ENCODE data around the gene SLC25A6. TPM values are rescaled to one million over a fixed set of nuclear protein-coding genes. Genes with fewer than 3 reads are reported as not detected.
A peak's percentile ranks its signal among the peaks of the same experiment; 100 is the strongest.
"Not testable (repeated sequence)": the region's sequence is repeated elsewhere in the genome, so short reads cannot be mapped to it uniquely, and the experiment has no call there.

The SLC25A6 gene
- total and polyA plus RNA-seq, 7 donors, result 329 to 644 (median 482) TPM

DNA sequence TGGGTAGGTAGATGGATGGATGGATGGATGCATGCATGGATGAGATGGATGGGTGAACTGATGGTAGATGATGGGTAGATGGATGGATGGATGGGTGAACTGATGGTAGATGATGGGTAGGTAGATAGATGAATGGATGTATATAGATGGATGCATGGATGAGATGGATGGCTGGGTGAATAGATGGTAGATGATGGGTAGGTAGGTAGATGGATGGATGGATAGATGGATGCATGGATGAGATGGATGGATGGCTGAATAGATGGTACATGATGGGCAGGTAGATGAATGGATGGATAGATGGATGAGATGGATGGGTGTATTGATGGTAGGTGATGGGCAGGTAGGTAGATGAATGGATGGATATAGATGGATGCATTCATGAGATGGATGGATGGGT, 15.1 kb upstream of the SLC25A6 start:
- intact Hi-C loops (cut with DNase I), result no loop called here
- Histone ChIP-seq H3K4me1 (no peaks in the 10 kb centered on the region), H3K27ac (no peak overlapping the region), H3K27me3 (no peaks in the 10 kb centered on the region), H3K36me3 (peaks cover 12 to 63% (median 34%) of the 10 kb centered on the region in 4 donors), H3K4me3 (no peak overlapping the region), H3K9me3 (no peaks in the 10 kb centered on the region)
- no peak for DNase-seq
- TF ChIP-seq, protein P1, sequence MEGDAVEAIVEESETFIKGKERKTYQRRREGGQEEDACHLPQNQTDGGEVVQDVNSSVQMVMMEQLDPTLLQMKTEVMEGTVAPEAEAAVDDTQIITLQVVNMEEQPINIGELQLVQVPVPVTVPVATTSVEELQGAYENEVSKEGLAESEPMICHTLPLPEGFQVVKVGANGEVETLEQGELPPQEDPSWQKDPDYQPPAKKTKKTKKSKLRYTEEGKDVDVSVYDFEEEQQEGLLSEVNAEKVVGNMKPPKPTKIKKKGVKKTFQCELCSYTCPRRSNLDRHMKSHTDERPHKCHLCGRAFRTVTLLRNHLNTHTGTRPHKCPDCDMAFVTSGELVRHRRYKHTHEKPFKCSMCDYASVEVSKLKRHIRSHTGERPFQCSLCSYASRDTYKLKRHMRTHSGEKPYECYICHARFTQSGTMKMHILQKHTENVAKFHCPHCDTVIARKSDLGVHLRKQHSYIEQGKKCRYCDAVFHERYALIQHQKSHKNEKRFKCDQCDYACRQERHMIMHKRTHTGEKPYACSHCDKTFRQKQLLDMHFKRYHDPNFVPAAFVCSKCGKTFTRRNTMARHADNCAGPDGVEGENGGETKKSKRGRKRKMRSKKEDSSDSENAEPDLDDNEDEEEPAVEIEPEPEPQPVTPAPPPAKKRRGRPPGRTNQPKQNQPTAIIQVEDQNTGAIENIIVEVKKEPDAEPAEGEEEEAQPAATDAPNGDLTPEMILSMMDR (IDR thresholded peaks at IDR 0.05), result no peak
- TF ChIP-seq POLR2A (IDR thresholded peaks at IDR 0.05), result no peak
- TF ChIP-seq EP300 (IDR thresholded peaks at IDR 0.05), result no peak
- TF ChIP-seq POLR2AphosphoS5 (IDR thresholded peaks at IDR 0.05), result no peak

DNA sequence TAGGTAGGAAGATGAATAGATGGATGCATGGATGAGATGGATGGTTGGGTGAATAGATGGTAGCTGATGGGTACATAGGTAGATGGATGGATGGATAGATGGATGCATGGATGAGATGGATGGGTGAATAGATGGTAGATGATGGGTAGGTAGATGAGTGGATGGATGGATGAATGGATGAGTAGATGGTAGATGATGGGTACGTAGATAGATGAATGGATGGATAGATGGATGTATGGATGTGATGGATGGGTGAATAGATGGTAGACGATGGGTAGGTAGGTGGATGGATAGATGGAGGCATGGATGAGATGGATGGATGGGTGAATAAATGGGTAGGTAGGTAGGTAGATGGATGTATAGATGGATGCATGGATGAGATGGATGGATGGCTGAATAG, 13.9 kb upstream of the SLC25A6 start:
- H3K4me3 ChIP-seq; H3K27ac ChIP-seq; intact Hi-C loops (cut with DNase I); H3K27me3 ChIP-seq; DNase-seq; H3K4me1 ChIP-seq; H3K9me3 ChIP-seq: not testable (repeated sequence)
- H3K36me3 ChIP-seq, result peaks cover 12 to 68% (median 37%) of the 10 kb centered on the region in 4 donors
- 97 to 99% methylated on average over 2 of the region's 2 CpGs for WGBS, 2 donors

DNA sequence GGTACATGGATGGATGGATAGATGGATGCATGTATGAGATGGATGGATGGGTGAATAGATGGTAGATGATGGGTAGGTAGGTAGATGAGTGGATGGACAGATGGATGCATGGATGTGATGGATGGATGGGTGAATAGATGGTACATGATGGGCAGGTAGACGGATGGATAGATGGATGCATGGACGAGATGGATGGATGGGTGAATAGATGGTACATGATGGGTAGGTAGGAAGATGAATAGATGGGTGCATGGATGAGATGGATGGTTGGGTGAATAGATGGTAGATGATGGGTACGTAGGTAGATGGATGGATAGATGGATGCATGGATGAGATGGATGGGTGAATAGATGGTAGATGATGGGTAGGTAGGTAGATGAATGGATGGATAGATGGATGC, 12.0 kb upstream of the SLC25A6 start:
- H3K9me3 ChIP-seq; intact Hi-C loops (cut with DNase I); H3K4me3 ChIP-seq; H3K4me1 ChIP-seq; DNase-seq; H3K27ac ChIP-seq; H3K27me3 ChIP-seq: not testable (repeated sequence)
- 98% methylated on average over 3 of the region's 3 CpGs for WGBS, 2 donors
- peaks cover 12 to 78% (median 39%) of the 10 kb centered on the region in 4 donors for H3K36me3 ChIP-seq

DNA sequence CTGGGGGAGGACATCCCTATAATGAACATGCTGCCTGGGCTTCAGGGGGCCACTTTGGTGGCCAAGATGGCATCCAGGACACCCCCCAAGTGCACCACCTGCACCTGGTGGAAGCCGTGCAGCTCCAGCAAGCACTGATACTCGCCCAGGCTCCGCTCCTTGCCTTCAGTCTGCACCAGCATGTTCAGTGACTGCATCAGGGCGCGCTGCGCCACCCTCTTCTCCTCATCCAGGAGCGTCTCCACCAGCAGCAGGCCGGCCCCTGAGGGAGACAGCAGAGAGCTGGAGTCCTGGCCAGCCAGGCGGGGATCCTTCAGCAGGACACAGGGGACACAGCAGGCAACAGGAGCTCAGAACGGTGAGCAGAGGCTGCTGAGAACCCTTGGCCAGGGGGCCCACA, 11.3 kb upstream of the SLC25A6 start:
- H3K27ac ChIP-seq, result no peak overlapping the region
- no peak overlapping the region for H3K4me3 ChIP-seq
- no peaks in the 10 kb centered on the region for H3K27me3 ChIP-seq
- DNase-seq, result peak; percentile 48
- H3K9me3 ChIP-seq, result no peaks in the 10 kb centered on the region
- 97 to 98% methylated on average over 10 of the region's 10 CpGs for WGBS, 2 donors
- H3K36me3 ChIP-seq, result peaks cover 12 to 78% (median 39%) of the 10 kb centered on the region in 4 donors
- H3K4me1 ChIP-seq, result no peaks in the 10 kb centered on the region
- intact Hi-C loops (cut with DNase I), result no loop called here
- no peak for TF ChIP-seq EP300 (IDR thresholded peaks at IDR 0.05)
- no peak for TF ChIP-seq POLR2A (IDR thresholded peaks at IDR 0.05)
- TF ChIP-seq, protein P1 (IDR thresholded peaks at IDR 0.05), result no peak
- TF ChIP-seq POLR2AphosphoS5 (IDR thresholded peaks at IDR 0.05), result no peak

DNA sequence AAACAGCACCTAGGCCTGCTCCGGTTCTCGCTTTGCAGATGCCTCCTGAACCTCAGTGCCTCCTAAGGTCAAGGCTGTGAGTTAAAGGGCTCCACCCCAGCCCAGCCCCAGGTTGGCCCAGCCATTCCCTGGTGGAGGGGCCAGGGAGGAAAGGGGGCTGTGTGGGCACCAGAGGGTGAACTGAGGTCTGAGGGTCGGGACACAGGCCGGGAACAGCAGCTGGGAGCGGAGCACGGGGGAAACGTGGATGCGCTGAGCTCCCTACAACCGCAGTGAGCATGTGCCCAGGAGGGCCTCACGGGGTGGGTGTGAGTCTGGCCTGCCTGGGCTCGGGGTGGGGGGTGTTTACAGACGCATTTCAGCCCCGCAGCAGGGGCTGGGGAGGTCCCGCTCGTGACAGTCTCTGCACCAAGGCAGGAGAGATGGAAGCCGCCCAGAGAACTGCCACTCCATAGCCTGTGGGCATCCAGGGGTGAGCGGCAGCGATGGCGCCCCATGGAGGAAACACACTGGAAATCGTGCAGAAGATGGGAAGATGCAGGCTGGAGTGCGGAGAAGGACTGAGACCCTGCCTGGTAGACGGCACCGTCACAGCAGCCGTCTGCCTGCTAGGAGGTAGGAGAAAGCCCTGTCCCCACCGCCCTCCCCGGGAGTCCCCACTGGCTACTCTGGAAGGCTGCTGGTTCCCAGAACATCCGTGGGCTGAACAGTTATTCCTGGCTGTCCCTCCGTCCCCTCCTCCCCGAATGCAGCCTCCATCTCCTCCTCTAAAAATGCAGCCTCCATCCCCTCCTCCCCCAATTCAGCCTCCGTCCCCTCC, 9.9 kb upstream of the SLC25A6 start:
- H3K4me3 ChIP-seq, result no peak overlapping the region
- peaks cover 12 to 73% (median 30%) of the 10 kb centered on the region in 4 donors for H3K36me3 ChIP-seq
- 93 to 95% methylated on average over 30 of the region's 30 CpGs for WGBS, 2 donors
- no peaks in the 10 kb centered on the region for H3K9me3 ChIP-seq
- TF ChIP-seq POLR2A (IDR thresholded peaks at IDR 0.05), result no peak
- TF ChIP-seq EP300 (IDR thresholded peaks at IDR 0.05), result no peak
- TF ChIP-seq, protein P1 (IDR thresholded peaks at IDR 0.05), result no peak
- TF ChIP-seq POLR2AphosphoS5 (IDR thresholded peaks at IDR 0.05), result no peak
- H3K27me3 ChIP-seq, result no peaks in the 10 kb centered on the region
- no peaks in the 10 kb centered on the region for H3K4me1 ChIP-seq
- H3K27ac ChIP-seq, result no peak overlapping the region
- peak; percentile 58 for DNase-seq
- intact Hi-C loops (cut with DNase I), result no loop called here

Measured in sigmoid colon (tissue), 7 donors.